Adrenal gland (tissue), 19 donors: ENCODE measurements around the gene BBS9. TPM values are rescaled to one million over a fixed set of nuclear protein-coding genes. Genes with fewer than 3 reads are reported as not detected.
A peak's percentile ranks its signal among the peaks of the same experiment; 100 is the strongest.

Experiments
- DNase-seq, 7 donors: peaks; one replicate each; pipeline ENCODE4 v3.0.0-alpha.2; 2019 to 2020
- H3K27ac ChIP-seq, 5 donors: fragments of 200-600 bp; sonication (generic) in 4 of 5; 1 replicate in 3 of 5; 2 replicates in 2 of 5; pipeline versions ENCODE4 v1.5.1 to v1.8.0; 2016 to 2020; ENCODE audit warnings: mild to moderate bottlenecking in 1 of 5
- H3K27me3 ChIP-seq: fragments of 200-600 bp; 2 replicates; pipeline ENCODE4 v1.8.0; 2021
- H3K36me3 ChIP-seq, 2 donors: fragments of 200-600 bp; replicated peaks in 1 of 2; 1 replicate in 1 of 2; 2 replicates in 1 of 2; pipeline versions ENCODE4 v1.5.1 to v1.8.0; 2018 to 2022
- H3K4me1 ChIP-seq, 2 donors: fragments of 200-600 bp; replicated peaks in 1 of 2; 1 replicate in 1 of 2; 2 replicates in 1 of 2; pipeline versions ENCODE4 v1.5.1 to v1.8.0; 2018 to 2021
- H3K4me3 ChIP-seq, 4 donors: fragments of 200-600 bp; sonication (generic) in 3 of 4; one replicate each; pipeline ENCODE4 v1.5.1; 2016 to 2018
- H3K9me3 ChIP-seq, 3 donors: fragments of 200-600 bp; sonication (generic) in 1 of 3; replicated peaks in 1 of 3; 1 replicate in 2 of 3; 2 replicates in 1 of 3; pipeline versions ENCODE4 v1.5.1 to v1.8.0; 2016 to 2021
- POLR2A ChIP-seq, 2 donors: fragments of 450-650 bp; IDR thresholded peaks; one replicate each; pipeline ENCODE4 v1.6.1; 2017; ENCODE audit warnings: antibody characterized with exemption in 2 of 2, mild to moderate bottlenecking in 2 of 2, moderate library complexity in 1 of 2
- WGBS, 4 donors: extraction: QIAGEN DNeasy Blood & Tissue Kit in 2 of 4; methylation state at CpG; one replicate each; pipeline versions ENCODE4 v1.1.5 to v1.1.7; 2013 to 2017; 5-methylcytosine and 5-hydroxymethylcytosine counted together
- intact Hi-C, 2 donors: fragments of 100-400 bp; cut with DNase I; formaldehyde crosslinking; loops; one replicate each; pipeline versions ENCODE4 v1.14.1 to v1.15.0; 2022 to 2023
- long read RNA-seq, 10 donors: library from polyadenylated mRNA in 3 of 10; unstranded in 2 of 10; stranded (forward) in 1 of 10; transcript quantifications; one replicate each; pipeline ENCODE4 v2.0.0 and lab custom pipeline, GENCODE V29; 2021 to 2026
- polyA plus RNA-seq, 3 donors: library from polyadenylated mRNA; stranded (reverse); fragments of 200-250 nt in 2 of 3; fragments of 350-450 nt in 1 of 3; fragmentation: Illumina TruSeq in 1 of 3; extraction: RNeasy Lipid Tissue Mini Kit (QIAGEN cat#74804) in 1 of 3; gene quantifications; one replicate each; pipeline ENCODE4 v1.2.3, GENCODE V29; 2013 to 2014
- total RNA-seq, 9 donors: library from RNA; depleted of rRNA in 4 of 9; stranded (reverse); fragments of >200 nt in 4 of 9; fragments of 120-200 nt in 1 of 9; fragmentation: NEBNext Ultra II Directional in 1 of 9; extraction: Animal tissue kit (Norgen Biotek cat#: 25700) in 1 of 9; gene quantifications; one replicate each; pipeline versions ENCODE4 v1.1.0 to v1.2.4, GENCODE V29; 2013 to 2023
- TF ChIP-seq, protein P1 (sequence below), 6 experiments: fragments of 450-650 bp in 4 of 6; fragments of 200-600 bp in 2 of 6; sonication (generic) in 1 of 6; IDR thresholded peaks; 1 replicate in 5 of 6; 2 replicates in 1 of 6; pipeline versions ENCODE4 v1.5.1 to v1.8.0; 2016 to 2021; ENCODE audit warnings: antibody characterized with exemption in 6 of 6, mild to moderate bottlenecking in 2 of 6, moderate library complexity in 1 of 6
- donor health status: healthy with polysubstance abuse.
- donor health status: Bipolar disorder and iron deficiency.
- donor health status: DM: yes; HTN: yes; CAD: no.
- donor health status: DM: no; HTN: no; CAD: no.
- donor health status: DM: no; HTN: no; CAD: no.
- donor health status: DM: yes; HTN: yes; CAD: no.

BBS9 gene
- 10 to 100 TPM; 13.5 to 39.4 (median 25.8) TPM for total RNA-seq
- 1 to 10 TPM; 5.6 to 8.4 (median 7.1) TPM for polyA plus RNA-seq
- long read RNA-seq, donor 1 = 0 reads
- long read RNA-seq, donor 2, partial matches to known transcripts = 0 of 1 reads
- long read RNA-seq, donor 2, other reads (novel, unspliced or antisense) = 0 of 1 reads
- long read RNA-seq, donor 3, partial matches to known transcripts = 0 of 2 reads
- long read RNA-seq, donor 3, other reads (novel, unspliced or antisense) = 0 of 2 reads
- long read RNA-seq, donor 4, partial matches to known transcripts = 0 of 1 reads
- long read RNA-seq, donor 4, other reads (novel, unspliced or antisense) = 1 of 1 reads
- long read RNA-seq, donor 5, full-length matches to known transcripts = 2 of 5 reads
- long read RNA-seq, donor 5, partial matches to known transcripts = 2 of 5 reads
- long read RNA-seq, donor 5, other reads (novel, unspliced or antisense) = 1 of 5 reads
- long read RNA-seq, donor 6, partial matches to known transcripts = 0 of 2 reads
- long read RNA-seq, donor 6, other reads (novel, unspliced or antisense) = 2 of 2 reads
- long read RNA-seq, donor 7 = 0 reads
- long read RNA-seq, donor 8, partial matches to known transcripts = 0 of 1 reads
- long read RNA-seq, donor 8, other reads (novel, unspliced or antisense) = 0 of 1 reads
- long read RNA-seq, donor 9, partial matches to known transcripts = 0 of 2 reads
- long read RNA-seq, donor 9, other reads (novel, unspliced or antisense) = 0 of 2 reads
- long read RNA-seq, donor 10 = 0 reads

- peaks cover 0 to 21% of the 10 kb centered on the region in 2 donors for H3K4me1 ChIP-seq
- peak in 1 of 2 donors; percentile 47 for TF ChIP-seq POLR2A (IDR thresholded peaks at IDR 0.05)
- TF ChIP-seq, protein P1, sequence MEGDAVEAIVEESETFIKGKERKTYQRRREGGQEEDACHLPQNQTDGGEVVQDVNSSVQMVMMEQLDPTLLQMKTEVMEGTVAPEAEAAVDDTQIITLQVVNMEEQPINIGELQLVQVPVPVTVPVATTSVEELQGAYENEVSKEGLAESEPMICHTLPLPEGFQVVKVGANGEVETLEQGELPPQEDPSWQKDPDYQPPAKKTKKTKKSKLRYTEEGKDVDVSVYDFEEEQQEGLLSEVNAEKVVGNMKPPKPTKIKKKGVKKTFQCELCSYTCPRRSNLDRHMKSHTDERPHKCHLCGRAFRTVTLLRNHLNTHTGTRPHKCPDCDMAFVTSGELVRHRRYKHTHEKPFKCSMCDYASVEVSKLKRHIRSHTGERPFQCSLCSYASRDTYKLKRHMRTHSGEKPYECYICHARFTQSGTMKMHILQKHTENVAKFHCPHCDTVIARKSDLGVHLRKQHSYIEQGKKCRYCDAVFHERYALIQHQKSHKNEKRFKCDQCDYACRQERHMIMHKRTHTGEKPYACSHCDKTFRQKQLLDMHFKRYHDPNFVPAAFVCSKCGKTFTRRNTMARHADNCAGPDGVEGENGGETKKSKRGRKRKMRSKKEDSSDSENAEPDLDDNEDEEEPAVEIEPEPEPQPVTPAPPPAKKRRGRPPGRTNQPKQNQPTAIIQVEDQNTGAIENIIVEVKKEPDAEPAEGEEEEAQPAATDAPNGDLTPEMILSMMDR (IDR thresholded peaks at IDR 0.05) = peak in 1 of 6 experiments; percentile 16
- intact Hi-C loops = no loop called here
- no peaks in the 10 kb centered on the region for H3K9me3 ChIP-seq
- no peaks in the 10 kb centered on the region for H3K27me3 ChIP-seq
- peak within 1 kb of the TSS; percentile 51 to 88 (median 80) for H3K27ac ChIP-seq
- peak within 1 kb of the TSS; percentile 61 to 72 (median 70) for H3K4me3 ChIP-seq
- 0% methylated on average over 41 to 57 of the region's 57 CpGs for WGBS, 4 donors
- peak; percentile 95 to 97 (median 96) for DNase-seq
- H3K36me3 ChIP-seq = no peaks in the 10 kb centered on the region
These were observed at the start of gene BBS9 for GRCh38 chr7:33128990-33129805. Gene BBS9 (plus strand): TSS chr7:33129564. CDS start chr7:33146253, 16,689 bp downstream.

DNA sequence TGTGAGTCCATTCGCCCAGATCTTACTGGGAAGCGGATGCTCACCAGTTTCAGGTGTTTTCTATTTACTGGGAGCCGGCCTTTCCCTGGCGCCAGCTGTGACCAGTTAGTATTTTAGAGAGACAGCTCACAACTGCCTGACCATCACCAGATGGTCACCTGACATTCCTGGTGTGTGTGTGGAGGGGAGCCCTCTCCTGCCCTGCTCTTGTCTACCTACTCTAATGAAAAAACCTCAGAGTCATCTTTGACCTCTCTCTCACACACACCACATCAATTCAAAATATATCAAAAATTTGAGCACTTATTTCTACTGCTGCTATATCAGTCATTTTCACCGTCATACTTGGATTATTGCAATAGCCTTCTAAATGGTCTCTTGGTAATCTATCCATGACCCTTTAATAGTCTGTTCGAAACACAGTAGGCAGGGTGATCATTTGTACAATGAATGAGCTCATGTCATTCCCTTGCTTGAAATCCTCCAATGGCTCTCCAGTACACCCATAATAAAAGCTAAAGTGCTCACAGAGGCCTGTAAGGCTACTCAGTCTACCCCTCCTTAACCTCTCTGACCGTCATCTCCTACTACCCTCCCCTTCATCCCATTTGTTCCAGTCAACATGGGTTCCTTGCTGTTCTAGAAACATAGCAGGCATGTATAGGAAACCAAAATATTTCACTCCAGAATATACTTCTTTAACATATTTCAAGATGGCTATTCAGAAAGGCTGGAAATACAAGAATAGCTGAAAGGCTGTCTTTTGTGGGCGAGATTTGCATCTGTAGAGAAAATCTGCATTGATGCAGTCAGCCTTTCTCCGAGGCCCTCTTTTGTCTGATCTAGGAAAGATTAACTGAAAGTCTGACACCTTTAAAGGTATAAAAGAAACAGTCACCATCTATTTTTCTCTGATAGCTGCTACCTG is 49.3 kb upstream of the BBS9 start:
- Histone ChIP-seq H3K4me1 (no peaks in the 10 kb centered on the region), H3K4me3 (no peak overlapping the region), H3K9me3 (no peaks in the 10 kb centered on the region), H3K27ac (no peak overlapping the region), H3K27me3 (no peaks in the 10 kb centered on the region), H3K36me3 (no peaks in the 10 kb centered on the region)
- intact Hi-C loops = no loop called here
- no peak for DNase-seq
- no peak for TF ChIP-seq POLR2A (IDR thresholded peaks at IDR 0.05)
- TF ChIP-seq, protein P1 (IDR thresholded peaks at IDR 0.05) = no peak
- WGBS, 4 donors = 81 to 88% (median 86%) methylated on average over 9 of the region's 9 CpGs

DNA sequence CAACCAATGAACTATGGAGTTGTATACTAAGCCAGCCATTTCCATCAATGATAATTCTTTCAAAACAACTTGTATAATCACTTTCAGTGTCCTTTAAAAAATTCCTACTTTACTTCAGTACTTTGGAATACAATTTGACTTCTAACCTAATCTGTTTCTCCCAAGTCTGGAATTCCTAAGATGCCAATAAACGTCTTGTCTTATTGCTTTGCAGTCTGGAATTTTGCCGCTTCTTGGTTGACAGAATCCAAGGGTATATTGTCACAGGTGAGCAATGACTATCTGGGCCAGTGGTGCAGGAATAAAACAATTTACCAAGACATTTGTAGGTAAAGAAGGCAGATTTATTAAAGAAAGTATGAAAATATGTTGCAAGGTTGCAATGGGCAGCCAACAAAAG is 42.0 kb upstream of the BBS9 start:
- no peak for TF ChIP-seq POLR2A (IDR thresholded peaks at IDR 0.05)
- TF ChIP-seq, protein P1 (IDR thresholded peaks at IDR 0.05) = no peak
- intact Hi-C loops = no loop called here
- 29 to 78% (median 57%) methylated on average over 2 of the region's 2 CpGs for WGBS, 4 donors
- H3K4me3 ChIP-seq = no peak overlapping the region
- no peaks in the 10 kb centered on the region for H3K27me3 ChIP-seq
- no peaks in the 10 kb centered on the region for H3K4me1 ChIP-seq
- DNase-seq = no peak
- H3K9me3 ChIP-seq = no peaks in the 10 kb centered on the region
- no peaks in the 10 kb centered on the region for H3K36me3 ChIP-seq
- no peak overlapping the region for H3K27ac ChIP-seq
